ENCODE data around the gene TNFRSF4.
"Not testable (repeated sequence)": the region's sequence is repeated elsewhere in the genome, so short reads cannot be mapped to it uniquely, and the experiment has no call there.

TNFRSF4 gene

DNA sequence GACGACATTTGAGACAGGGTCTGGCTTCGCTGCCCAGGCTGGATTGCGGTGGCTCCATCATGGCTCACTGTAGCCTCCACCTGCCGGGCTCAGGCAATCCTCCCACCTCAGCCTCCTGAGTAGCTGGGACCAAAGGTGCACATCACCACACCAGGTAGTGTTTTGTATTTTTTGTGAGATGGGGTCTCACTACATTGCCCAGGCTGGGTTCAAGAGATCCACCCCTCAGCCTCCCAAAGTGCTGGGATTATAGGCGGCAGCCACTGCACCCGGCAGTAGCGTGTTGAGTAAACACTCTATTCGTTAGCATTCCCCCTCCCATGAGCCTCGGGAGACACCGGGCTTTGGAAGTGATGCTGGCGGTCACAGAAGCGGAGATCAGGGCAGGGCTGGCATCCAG, 39.4 kb upstream of the TNFRSF4 start:
- Histone ChIP-seq H3K4me2 (ENCODE audit: low read length) (no peak overlapping the region), H4K20me1 (ENCODE audit: insufficient read depth, low read length) (no peaks in the 10 kb centered on the region), H3K9ac (ENCODE audit: low read length) (no peak overlapping the region), H2AFZ (ENCODE audit: low read length) (no peak overlapping the region), H3K4me3 (ENCODE audit: low read depth, low read length, poor library complexity, severe bottlenecking) (no peak overlapping the region), H3K9me3 (ENCODE audit: low read length) (no peaks in the 10 kb centered on the region), H3F3A (ENCODE audit: insufficient read depth, low read length) (no peaks in the 10 kb centered on the region), H3K9me2 (ENCODE audit: low read depth, low read length) (no peaks in the 10 kb centered on the region), H3K36me3 (ENCODE audit: insufficient read depth, low read length) (peaks cover 40% of the 10 kb centered on the region), H3K4me1 (ENCODE audit: insufficient read depth, low read length, severe bottlenecking) (peaks cover 9% of the 10 kb centered on the region), H3K27me3 (ENCODE audit: insufficient read depth, low read length) (no peaks in the 10 kb centered on the region), H3K27ac (ENCODE audit: low read depth, low read length, poor library complexity, severe bottlenecking) (no peak overlapping the region), H3K79me2 (ENCODE audit: insufficient read depth, low read length) (no peaks in the 10 kb centered on the region)
- TF ChIP-seq EZH2 (IDR thresholded peaks at IDR 0.05; ENCODE audit: borderline replicate concordance, low read length), result no peak
- TF ChIP-seq, protein P1, sequence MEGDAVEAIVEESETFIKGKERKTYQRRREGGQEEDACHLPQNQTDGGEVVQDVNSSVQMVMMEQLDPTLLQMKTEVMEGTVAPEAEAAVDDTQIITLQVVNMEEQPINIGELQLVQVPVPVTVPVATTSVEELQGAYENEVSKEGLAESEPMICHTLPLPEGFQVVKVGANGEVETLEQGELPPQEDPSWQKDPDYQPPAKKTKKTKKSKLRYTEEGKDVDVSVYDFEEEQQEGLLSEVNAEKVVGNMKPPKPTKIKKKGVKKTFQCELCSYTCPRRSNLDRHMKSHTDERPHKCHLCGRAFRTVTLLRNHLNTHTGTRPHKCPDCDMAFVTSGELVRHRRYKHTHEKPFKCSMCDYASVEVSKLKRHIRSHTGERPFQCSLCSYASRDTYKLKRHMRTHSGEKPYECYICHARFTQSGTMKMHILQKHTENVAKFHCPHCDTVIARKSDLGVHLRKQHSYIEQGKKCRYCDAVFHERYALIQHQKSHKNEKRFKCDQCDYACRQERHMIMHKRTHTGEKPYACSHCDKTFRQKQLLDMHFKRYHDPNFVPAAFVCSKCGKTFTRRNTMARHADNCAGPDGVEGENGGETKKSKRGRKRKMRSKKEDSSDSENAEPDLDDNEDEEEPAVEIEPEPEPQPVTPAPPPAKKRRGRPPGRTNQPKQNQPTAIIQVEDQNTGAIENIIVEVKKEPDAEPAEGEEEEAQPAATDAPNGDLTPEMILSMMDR (IDR thresholded peaks at IDR 0.05; ENCODE audit: low read length), result no peak

DNA sequence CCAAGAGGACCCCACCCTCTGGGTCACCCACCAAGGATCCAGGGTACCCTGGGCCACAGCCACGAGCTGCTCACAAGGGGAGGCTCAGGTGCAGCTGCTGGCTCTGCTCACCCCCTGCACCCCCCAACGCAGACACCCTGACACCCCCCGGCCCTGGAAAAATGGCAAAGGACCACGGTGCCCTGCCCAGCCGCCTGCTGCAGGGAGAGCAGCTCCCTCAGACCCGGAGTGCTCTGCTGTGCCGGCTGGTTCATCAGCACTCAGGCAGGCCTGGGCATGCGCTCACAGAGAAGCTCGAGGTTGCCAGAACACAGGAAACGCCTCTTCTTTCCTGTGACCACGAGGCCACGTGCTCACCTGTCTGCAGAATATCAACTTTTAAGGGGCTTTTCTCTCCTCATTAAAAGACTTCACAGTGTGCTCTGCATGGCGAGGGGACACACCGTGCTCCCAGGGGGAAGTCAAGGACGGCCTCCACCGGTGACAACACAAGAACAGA, 36.9 kb upstream of the TNFRSF4 start:
- TF ChIP-seq, protein P1 (IDR thresholded peaks at IDR 0.05; ENCODE audit: low read length), result no peak
- TF ChIP-seq EZH2 (IDR thresholded peaks at IDR 0.05; ENCODE audit: borderline replicate concordance, low read length), result no peak
- no peaks in the 10 kb centered on the region for H4K20me1 ChIP-seq (ENCODE audit: insufficient read depth, low read length)
- H3F3A ChIP-seq (ENCODE audit: insufficient read depth, low read length), result no peaks in the 10 kb centered on the region
- peaks cover 9% of the 10 kb centered on the region for H3K4me1 ChIP-seq (ENCODE audit: insufficient read depth, low read length, severe bottlenecking)
- H3K27me3 ChIP-seq (ENCODE audit: insufficient read depth, low read length), result peaks cover 6% of the 10 kb centered on the region; the same call in 1 of the 2 replicates
- H3K9me2 ChIP-seq (ENCODE audit: low read depth, low read length), result no peaks in the 10 kb centered on the region
- no peak overlapping the region for H3K27ac ChIP-seq (ENCODE audit: low read depth, low read length, poor library complexity, severe bottlenecking)
- no peak overlapping the region for H3K9ac ChIP-seq (ENCODE audit: low read length)
- H3K36me3 ChIP-seq (ENCODE audit: insufficient read depth, low read length), result peaks cover 29% of the 10 kb centered on the region
- H3K9me3 ChIP-seq (ENCODE audit: low read length), result no peaks in the 10 kb centered on the region
- no peak overlapping the region for H2AFZ ChIP-seq (ENCODE audit: low read length)
- peak overlapping the region; percentile 14; the same call in 1 of the 2 replicates for H3K4me2 ChIP-seq (ENCODE audit: low read length)
- no peaks in the 10 kb centered on the region for H3K79me2 ChIP-seq (ENCODE audit: insufficient read depth, low read length)
- H3K4me3 ChIP-seq (ENCODE audit: low read depth, low read length, poor library complexity, severe bottlenecking), result no peak overlapping the region

DNA sequence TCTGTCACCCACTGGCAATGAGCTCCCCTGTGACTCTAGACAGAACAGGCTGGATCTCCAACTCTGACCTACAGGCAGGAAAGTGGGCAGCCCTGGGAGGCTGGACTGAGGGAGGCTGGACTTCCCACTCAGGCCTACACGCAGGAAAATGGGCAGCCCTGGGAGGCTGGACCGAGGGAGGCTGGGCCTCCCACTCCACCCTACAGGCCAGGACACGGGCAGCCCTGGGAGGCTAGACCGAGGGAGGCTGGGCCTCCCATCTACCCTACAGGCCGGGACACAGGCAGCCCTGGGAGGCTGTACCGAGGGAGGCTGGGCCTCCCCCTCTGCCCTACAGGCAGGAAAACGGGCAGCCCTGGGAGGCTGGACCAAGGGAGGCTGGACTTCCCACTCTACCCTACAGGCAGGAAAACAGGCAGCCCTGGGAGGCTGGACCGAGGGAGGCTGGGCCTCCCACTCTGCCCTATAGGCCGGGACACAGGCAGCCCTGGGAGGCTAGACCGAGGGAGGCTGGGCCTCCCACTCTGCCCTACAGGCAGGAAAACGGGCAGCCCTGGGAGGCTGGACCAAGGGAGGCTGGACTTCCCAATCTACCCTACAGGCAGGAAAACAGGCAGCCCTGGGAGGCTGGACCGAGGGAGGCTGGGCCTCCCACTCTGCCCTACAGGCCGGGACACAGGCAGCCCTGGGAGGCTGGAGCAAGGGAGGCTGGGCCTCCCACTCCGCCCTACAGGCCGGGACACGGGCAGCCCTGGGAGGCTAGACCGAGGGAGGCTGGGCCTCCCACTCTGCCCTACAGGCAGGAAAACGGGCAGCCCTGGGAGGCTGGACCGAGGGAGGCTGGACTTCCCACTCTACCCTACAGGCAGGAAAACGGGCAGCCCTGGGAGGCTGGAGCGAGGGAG, 34.3 kb upstream of the TNFRSF4 start:
- not testable (repeated sequence) for H2AFZ ChIP-seq (ENCODE audit: low read length); H3K36me3 ChIP-seq (ENCODE audit: insufficient read depth, low read length)

More for the DNA sequence above, 34.3 kb upstream of the TNFRSF4 start:
- H3K27me3 ChIP-seq (ENCODE audit: insufficient read depth, low read length); H3K9ac ChIP-seq (ENCODE audit: low read length); H3K27ac ChIP-seq (ENCODE audit: low read depth, low read length, poor library complexity, severe bottlenecking); H3K4me1 ChIP-seq (ENCODE audit: insufficient read depth, low read length, severe bottlenecking); H3K79me2 ChIP-seq (ENCODE audit: insufficient read depth, low read length); H3F3A ChIP-seq (ENCODE audit: insufficient read depth, low read length); H3K9me2 ChIP-seq (ENCODE audit: low read depth, low read length); H3K4me3 ChIP-seq (ENCODE audit: low read depth, low read length, poor library complexity, severe bottlenecking); H3K4me2 ChIP-seq (ENCODE audit: low read length); H3K9me3 ChIP-seq (ENCODE audit: low read length); H4K20me1 ChIP-seq (ENCODE audit: insufficient read depth, low read length): not testable (repeated sequence)

Data from OCI-LY1 (cell line).